H1 (cell line): ENCODE measurements around the gene PKIB.

Experiments used
- CHD2 ChIP-seq: IDR thresholded peaks from 2 replicates; pipeline ENCODE4 v1.6.1; 2012; ENCODE audit warnings: low read length, improper control_type of control experiment
- EP300 ChIP-seq, 2 experiments: IDR thresholded peaks; 1 replicate in 1 of 2; 2 replicates in 1 of 2; pipeline ENCODE4 v1.6.1; 2011 to 2012; ENCODE audit warnings: low read depth in 2 of 2, low read length in 2 of 2, mild to moderate bottlenecking in 2 of 2, borderline replicate concordance in 1 of 2, inconsistent platforms in 1 of 2, moderate library complexity in 1 of 2
- EZH2 ChIP-seq: fragments of 200-600 bp; sonication (generic); IDR thresholded peaks from 2 replicates; pipeline ENCODE4 v1.7.1; 2012; ENCODE audit warnings: low read depth, mild to moderate bottlenecking, moderate library complexity, low read length, inconsistent platforms; ENCODE audit not compliant: severe bottlenecking
- GABPA ChIP-seq: IDR thresholded peaks from 2 replicates; pipeline ENCODE4 v1.6.1; 2011; ENCODE audit warnings: mild to moderate bottlenecking, low read length, moderate library complexity, borderline replicate concordance; ENCODE audit not compliant: insufficient read depth
- JUN ChIP-seq: IDR thresholded peaks from 2 replicates; pipeline ENCODE4 v1.6.1; 2011; ENCODE audit warnings: low read depth, mild to moderate bottlenecking, improper control_type of control experiment, low read length
- JUND ChIP-seq: IDR thresholded peaks from 2 replicates; pipeline ENCODE4 v1.6.1; 2011; ENCODE audit warnings: mild to moderate bottlenecking, improper control_type of control experiment, low read length
- NRF1 ChIP-seq: IDR thresholded peaks from 2 replicates; pipeline ENCODE4 v1.6.1; 2011; ENCODE audit warnings: mild to moderate bottlenecking, low read depth, low read length, improper control_type of control experiment
- POLR2A ChIP-seq, 2 experiments: IDR thresholded peaks; 1 replicate in 1 of 2; 2 replicates in 1 of 2; pipeline ENCODE4 v1.6.1; 2011; ENCODE audit warnings: low read depth in 2 of 2, low read length in 2 of 2, mild to moderate bottlenecking in 2 of 2; ENCODE audit errors: control extremely low read depth in 1 of 2
- POLR2AphosphoS5 ChIP-seq: IDR thresholded peaks from 2 replicates; pipeline ENCODE4 v1.6.1; 2011; ENCODE audit warnings: low read depth, low read length
- SP1 ChIP-seq: IDR thresholded peaks from 2 replicates; pipeline ENCODE4 v1.6.1; 2011; ENCODE audit warnings: low read depth, low read length
- TF ChIP-seq, protein P1 (sequence below), 3 experiments: IDR thresholded peaks; 1 replicate in 2 of 3; 2 replicates in 1 of 3; pipeline versions ENCODE4 v1.5.1 to v1.6.1; 2011; ENCODE audit warnings: low read length in 3 of 3, mild to moderate bottlenecking in 3 of 3, inconsistent platforms in 2 of 3, low read depth in 1 of 3, moderate library complexity in 1 of 3; ENCODE audit not compliant: insufficient read depth in 1 of 3; ENCODE audit errors: control extremely low read depth in 1 of 3

DNA sequence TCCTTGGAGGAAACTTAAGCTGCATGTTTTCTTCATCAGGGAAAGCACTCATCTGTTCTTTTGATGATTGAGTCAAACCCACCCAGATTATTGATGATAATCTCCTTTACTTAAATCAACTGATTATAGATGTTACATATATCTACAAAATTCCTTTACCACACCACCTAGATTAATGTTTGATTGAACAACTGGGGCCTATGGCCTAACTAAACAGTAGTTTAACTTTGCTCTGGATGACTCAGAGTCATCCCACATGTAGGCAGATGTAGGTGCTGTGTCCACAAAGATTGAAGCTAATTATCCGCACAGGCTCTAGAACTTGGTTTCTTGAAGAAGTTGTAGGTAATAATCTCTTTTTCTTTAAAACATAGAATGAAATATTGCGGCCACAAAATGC lies 42.2 kb downstream of the PKIB start:
- TF ChIP-seq JUN: no peak
- no peak for TF ChIP-seq GABPA
- TF ChIP-seq POLR2AphosphoS5: no peak
- TF ChIP-seq EZH2: no peak
- TF ChIP-seq, protein P1, sequence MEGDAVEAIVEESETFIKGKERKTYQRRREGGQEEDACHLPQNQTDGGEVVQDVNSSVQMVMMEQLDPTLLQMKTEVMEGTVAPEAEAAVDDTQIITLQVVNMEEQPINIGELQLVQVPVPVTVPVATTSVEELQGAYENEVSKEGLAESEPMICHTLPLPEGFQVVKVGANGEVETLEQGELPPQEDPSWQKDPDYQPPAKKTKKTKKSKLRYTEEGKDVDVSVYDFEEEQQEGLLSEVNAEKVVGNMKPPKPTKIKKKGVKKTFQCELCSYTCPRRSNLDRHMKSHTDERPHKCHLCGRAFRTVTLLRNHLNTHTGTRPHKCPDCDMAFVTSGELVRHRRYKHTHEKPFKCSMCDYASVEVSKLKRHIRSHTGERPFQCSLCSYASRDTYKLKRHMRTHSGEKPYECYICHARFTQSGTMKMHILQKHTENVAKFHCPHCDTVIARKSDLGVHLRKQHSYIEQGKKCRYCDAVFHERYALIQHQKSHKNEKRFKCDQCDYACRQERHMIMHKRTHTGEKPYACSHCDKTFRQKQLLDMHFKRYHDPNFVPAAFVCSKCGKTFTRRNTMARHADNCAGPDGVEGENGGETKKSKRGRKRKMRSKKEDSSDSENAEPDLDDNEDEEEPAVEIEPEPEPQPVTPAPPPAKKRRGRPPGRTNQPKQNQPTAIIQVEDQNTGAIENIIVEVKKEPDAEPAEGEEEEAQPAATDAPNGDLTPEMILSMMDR (IDR thresholded peaks at IDR 0.05; ENCODE audit: control extremely low read depth in 1 of 3, insufficient read depth in 1 of 3, low read depth in 1 of 3, low read length in 3 of 3): no peak
- no peak for TF ChIP-seq SP1
- no peak for TF ChIP-seq EP300 (IDR thresholded peaks at IDR 0.05; ENCODE audit: borderline replicate concordance in 1 of 2, low read depth in 2 of 2, low read length in 2 of 2)
- no peak for TF ChIP-seq JUND
- no peak for TF ChIP-seq POLR2A (IDR thresholded peaks at IDR 0.05; ENCODE audit: control extremely low read depth in 1 of 2, low read depth in 2 of 2, low read length in 2 of 2)
- TF ChIP-seq CHD2: no peak
- no peak for TF ChIP-seq NRF1
